ENCODE measurements around the gene ADAM19.
"Not testable (repeated sequence)": the region's sequence is repeated elsewhere in the genome, so short reads cannot be mapped to it uniquely, and the experiment has no call there.

Gene ADAM19

GRCh38 chr5:157496864-157497263, 78.7 kb downstream of the ADAM19 start:
- H3K4me2 ChIP-seq, result no peak overlapping the region
- no peaks in the 10 kb centered on the region for H3K27me3 ChIP-seq
- H3K9ac ChIP-seq, result no peak overlapping the region
- H3K4me3 ChIP-seq, result no peak overlapping the region
- H3K4me1 ChIP-seq, result peaks cover 27% of the 10 kb centered on the region
- H3K27ac ChIP-seq, result 0 out of 2 replicates have a peak overlapping the region, but pooled peaks have one; percentile 6
- H3K36me3 ChIP-seq, result no peaks in the 10 kb centered on the region
- H3K9me3 ChIP-seq, result no peaks in the 10 kb centered on the region
- no peaks in the 10 kb centered on the region for H4K20me1 ChIP-seq
- no peak for TF ChIP-seq Cebpa-rat (IDR thresholded peaks at IDR 0.05)

DNA sequence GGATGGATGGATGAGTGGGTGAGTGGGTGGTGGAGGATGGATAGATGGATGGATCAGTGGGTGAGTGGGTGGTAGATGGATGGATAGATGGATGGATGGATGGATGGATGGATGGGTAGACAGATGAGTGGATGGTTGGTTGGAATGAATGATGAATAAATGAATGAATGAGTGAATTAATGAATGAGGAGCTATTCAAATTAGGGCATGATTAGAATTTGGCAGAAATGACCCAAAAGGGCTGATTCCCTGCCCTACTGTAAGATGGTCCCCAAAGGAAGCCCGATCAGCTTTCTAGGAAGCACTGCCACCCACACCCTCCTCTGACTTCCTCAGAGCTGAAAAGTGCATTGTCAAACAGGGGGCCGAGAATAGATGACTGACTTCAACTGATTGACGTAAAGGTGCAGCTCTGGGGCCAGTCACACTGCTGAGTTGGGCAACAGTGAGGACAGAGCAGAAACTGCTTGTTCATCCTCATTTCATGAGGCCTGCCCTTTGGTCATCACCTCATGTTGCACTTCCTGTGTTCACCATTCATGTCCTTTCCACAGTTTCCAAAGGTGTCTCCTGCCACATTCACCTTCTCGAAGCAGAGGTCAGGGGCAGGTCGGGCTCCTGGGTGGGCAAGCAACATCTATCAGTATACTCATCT, 81.3 kb downstream of the ADAM19 start:
- H3K9me3 ChIP-seq, result no peaks in the 10 kb centered on the region
- H3K27me3 ChIP-seq, result no peaks in the 10 kb centered on the region
- H3K9ac ChIP-seq, result no peak overlapping the region
- TF ChIP-seq Cebpa-rat (IDR thresholded peaks at IDR 0.05), result no peak
- no peaks in the 10 kb centered on the region for H3K36me3 ChIP-seq
- no peak overlapping the region for H3K27ac ChIP-seq
- H4K20me1 ChIP-seq, result no peaks in the 10 kb centered on the region
- H3K4me3 ChIP-seq, result no peak overlapping the region
- no peak overlapping the region for H3K4me2 ChIP-seq
- H3K4me1 ChIP-seq, result 0 out of 2 replicates have a peak, but pooled peaks cover 1% of the 10 kb centered on the region

DNA sequence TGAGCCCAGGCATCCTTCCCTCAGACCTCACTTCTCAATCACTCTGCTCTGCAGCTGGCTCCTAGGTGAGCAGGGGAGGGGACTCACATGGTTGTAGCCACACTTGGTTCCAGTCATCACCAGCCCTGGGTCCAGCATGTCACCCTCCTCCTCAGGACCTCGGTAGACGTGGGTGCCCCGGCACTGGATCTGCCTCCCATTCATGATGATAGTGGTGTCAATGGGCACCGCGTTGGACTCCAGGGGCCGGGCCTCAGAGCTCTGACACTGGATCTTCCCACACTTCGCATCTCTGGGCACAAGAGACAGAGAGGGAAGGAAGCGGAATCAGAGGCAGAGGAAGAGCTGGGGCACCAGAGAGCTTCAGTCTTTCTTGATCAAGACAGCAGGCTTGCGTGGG, 82.7 kb downstream of the ADAM19 start:
- no peak for TF ChIP-seq Cebpa-rat (IDR thresholded peaks at IDR 0.05)
- H4K20me1 ChIP-seq, result no peaks in the 10 kb centered on the region
- H3K27ac ChIP-seq, result no peak overlapping the region
- no peak overlapping the region for H3K4me2 ChIP-seq
- H3K9me3 ChIP-seq, result no peaks in the 10 kb centered on the region
- peaks cover 2% of the 10 kb centered on the region; the same call in 1 of the 2 replicates for H3K4me1 ChIP-seq
- H3K9ac ChIP-seq, result no peak overlapping the region
- no peak overlapping the region for H3K4me3 ChIP-seq
- no peaks in the 10 kb centered on the region for H3K27me3 ChIP-seq
- no peaks in the 10 kb centered on the region for H3K36me3 ChIP-seq

- no peak for TF ChIP-seq Cebpa-rat (IDR thresholded peaks at IDR 0.05)
- H4K20me1 ChIP-seq, result no peaks in the 10 kb centered on the region
- H3K4me1 ChIP-seq, result peaks cover 16% of the 10 kb centered on the region
- H3K9me3 ChIP-seq, result no peaks in the 10 kb centered on the region
- H3K9ac ChIP-seq, result no peak overlapping the region
- no peak overlapping the region for H3K4me3 ChIP-seq
- no peaks in the 10 kb centered on the region for H3K27me3 ChIP-seq
- H3K27ac ChIP-seq, result no peak overlapping the region
- no peak overlapping the region for H3K4me2 ChIP-seq
- H3K36me3 ChIP-seq, result no peaks in the 10 kb centered on the region
Observed at GRCh38 chr5:157491471-157491995, 84.0 kb downstream of the ADAM19 start.

DNA sequence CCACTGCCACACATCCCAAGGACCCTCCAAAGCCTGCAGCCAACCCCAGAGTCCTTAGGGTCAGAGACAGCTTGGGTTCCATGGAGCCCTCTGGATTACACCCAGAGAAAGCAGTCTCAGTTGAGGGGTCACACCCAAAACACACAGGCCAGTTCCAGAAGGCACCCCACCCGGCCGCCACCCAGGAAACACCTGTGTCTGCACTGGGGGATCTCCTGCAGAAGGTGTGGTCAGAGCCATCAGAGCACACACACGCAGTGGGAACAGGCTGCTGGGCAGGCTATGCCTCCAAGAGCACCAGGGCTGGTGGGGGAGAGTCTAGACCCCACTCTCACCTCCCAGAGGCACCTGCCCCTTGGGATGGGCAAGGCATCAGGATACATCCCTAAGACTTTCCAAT, 88.2 kb downstream of the ADAM19 start:
- peak overlapping the region; percentile 60; the same call in 1 of the 2 replicates for H3K27ac ChIP-seq
- H3K4me3 ChIP-seq, result no peak overlapping the region
- peaks cover 42% of the 10 kb centered on the region for H3K4me1 ChIP-seq
- peak overlapping the region; percentile 81 for H3K4me2 ChIP-seq
- no peak for TF ChIP-seq Cebpa-rat (IDR thresholded peaks at IDR 0.05)
- H3K27me3 ChIP-seq, result no peaks in the 10 kb centered on the region
- H3K9ac ChIP-seq, result no peak overlapping the region
- no peaks in the 10 kb centered on the region for H3K9me3 ChIP-seq
- H4K20me1 ChIP-seq, result no peaks in the 10 kb centered on the region
- no peaks in the 10 kb centered on the region for H3K36me3 ChIP-seq

GRCh38 chr5:157486861-157487260, 88.7 kb downstream of the ADAM19 start:
- Histone ChIP-seq H3K9ac (no peak overlapping the region), H4K20me1 (no peaks in the 10 kb centered on the region), H3K4me1 (peaks cover 42% of the 10 kb centered on the region), H3K9me3 (no peaks in the 10 kb centered on the region), H3K4me2 (peak overlapping the region; percentile 81), H3K4me3 (no peak overlapping the region), H3K27ac (peak overlapping the region; percentile 60; the same call in 1 of the 2 replicates), H3K36me3 (no peaks in the 10 kb centered on the region), H3K27me3 (no peaks in the 10 kb centered on the region)
- TF ChIP-seq Cebpa-rat (IDR thresholded peaks at IDR 0.05), result no peak

DNA sequence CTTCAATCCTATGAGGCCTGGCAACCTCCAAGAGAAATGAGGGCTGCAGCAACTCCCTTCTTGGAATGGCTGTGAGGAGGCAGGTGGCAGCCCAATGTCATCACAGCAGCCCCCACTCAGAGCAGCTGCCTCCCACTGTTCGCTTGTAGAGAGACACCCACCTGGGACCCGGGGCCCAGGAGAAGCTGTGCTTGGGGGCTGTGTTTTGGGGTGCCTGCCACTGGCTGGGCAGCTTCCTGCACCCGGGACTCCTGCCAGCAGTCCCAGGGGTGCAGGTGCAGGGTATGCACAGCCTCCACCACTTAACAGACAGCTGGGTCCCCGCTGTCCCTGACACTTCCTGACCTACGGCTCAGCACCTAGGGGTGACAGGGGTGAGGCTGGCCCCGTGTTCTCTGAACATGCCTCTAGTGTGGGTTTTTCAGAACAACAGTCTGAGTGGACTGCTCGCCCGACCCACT, 89.3 kb downstream of the ADAM19 start:
- H3K27me3 ChIP-seq, result no peaks in the 10 kb centered on the region
- H3K4me1 ChIP-seq, result peaks cover 42% of the 10 kb centered on the region
- H3K4me2 ChIP-seq, result peak overlapping the region; percentile 81
- no peak overlapping the region for H3K4me3 ChIP-seq
- H3K36me3 ChIP-seq, result 0 out of 2 replicates have a peak, but pooled peaks cover 4% of the 10 kb centered on the region
- no peak for TF ChIP-seq Cebpa-rat (IDR thresholded peaks at IDR 0.05)
- no peaks in the 10 kb centered on the region for H3K9me3 ChIP-seq
- no peaks in the 10 kb centered on the region for H4K20me1 ChIP-seq
- peak overlapping the region; percentile 60; the same call in 1 of the 2 replicates for H3K27ac ChIP-seq
- H3K9ac ChIP-seq, result 0 out of 2 replicates have a peak overlapping the region, but pooled peaks have one; percentile 4

DNA sequence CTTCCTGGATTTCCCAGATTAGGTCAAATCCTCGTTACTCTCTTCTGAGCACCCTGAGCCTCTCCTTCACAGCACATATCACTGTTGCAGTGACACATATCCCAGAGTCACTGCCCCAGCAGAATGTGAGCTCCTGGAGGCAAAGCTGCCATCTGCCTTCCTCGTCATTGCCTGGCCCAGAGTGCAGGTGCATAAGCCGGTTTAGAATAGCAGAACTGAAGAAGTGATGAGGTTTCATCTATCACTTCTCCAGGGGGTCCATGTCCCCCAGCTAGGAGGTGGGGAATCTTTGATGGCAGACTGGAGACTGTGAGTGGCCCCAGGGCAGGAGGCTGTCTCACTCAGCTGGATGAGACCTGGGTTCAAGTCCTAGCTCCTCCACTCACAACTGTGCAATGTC, 89.8 kb downstream of the ADAM19 start:
- H3K27ac ChIP-seq, result peak overlapping the region; percentile 60; the same call in 1 of the 2 replicates
- peak overlapping the region; percentile 81 for H3K4me2 ChIP-seq
- no peaks in the 10 kb centered on the region for H3K27me3 ChIP-seq
- 0 out of 2 replicates have a peak overlapping the region, but pooled peaks have one; percentile 4 for H3K9ac ChIP-seq
- H3K36me3 ChIP-seq, result 0 out of 2 replicates have a peak, but pooled peaks cover 4% of the 10 kb centered on the region
- TF ChIP-seq Cebpa-rat (IDR thresholded peaks at IDR 0.05), result no peak
- H4K20me1 ChIP-seq, result no peaks in the 10 kb centered on the region
- H3K4me1 ChIP-seq, result peaks cover 42% of the 10 kb centered on the region
- no peaks in the 10 kb centered on the region for H3K9me3 ChIP-seq
- no peak overlapping the region for H3K4me3 ChIP-seq

GRCh38 chr5:157485340-157485739, 90.2 kb downstream of the ADAM19 start:
- Histone ChIP-seq H3K4me3 (no peak overlapping the region), H3K27me3 (no peaks in the 10 kb centered on the region), H3K4me2 (peak overlapping the region; percentile 81), H3K27ac (peak overlapping the region; percentile 28; the same call in 1 of the 2 replicates), H3K9ac (no peak overlapping the region), H4K20me1 (no peaks in the 10 kb centered on the region), H3K9me3 (no peaks in the 10 kb centered on the region), H3K36me3 (0 out of 2 replicates have a peak, but pooled peaks cover 4% of the 10 kb centered on the region), H3K4me1 (peaks cover 42% of the 10 kb centered on the region)
- TF ChIP-seq Cebpa-rat (IDR thresholded peaks at IDR 0.05), result no peak

DNA sequence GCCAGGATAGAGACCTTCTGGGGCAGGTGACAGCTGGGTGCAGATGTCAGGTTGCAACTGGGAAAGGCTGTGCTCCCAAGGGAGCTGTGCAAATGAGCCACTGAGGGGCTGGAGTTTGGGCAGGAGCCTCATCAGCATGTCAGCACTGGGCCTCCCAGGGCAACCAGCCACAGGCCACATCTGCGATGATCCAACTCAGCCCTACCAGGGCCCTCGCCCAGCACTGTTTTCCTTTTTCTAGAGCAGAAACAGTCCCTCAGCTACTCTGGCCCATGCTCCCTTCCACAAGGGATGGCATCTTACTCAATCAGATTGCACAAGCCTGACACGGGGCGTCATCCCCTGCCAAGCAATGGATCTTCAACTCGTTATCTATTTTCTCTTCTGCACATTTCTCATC, 90.8 kb downstream of the ADAM19 start:
- Histone ChIP-seq H3K4me1 (peaks cover 42% of the 10 kb centered on the region), H3K36me3 (0 out of 2 replicates have a peak, but pooled peaks cover 4% of the 10 kb centered on the region), H3K27me3 (no peaks in the 10 kb centered on the region), H3K27ac (peak overlapping the region; percentile 28), H3K4me2 (peak overlapping the region; percentile 81), H3K4me3 (no peak overlapping the region), H3K9me3 (no peaks in the 10 kb centered on the region), H3K9ac (no peak overlapping the region), H4K20me1 (no peaks in the 10 kb centered on the region)
- no peak for TF ChIP-seq Cebpa-rat (IDR thresholded peaks at IDR 0.05)

GRCh38 chr5:157482702-157483101, 92.9 kb downstream of the ADAM19 start:
- H3K27ac ChIP-seq, H3K36me3 ChIP-seq, H3K4me2 ChIP-seq, H3K4me3 ChIP-seq, H4K20me1 ChIP-seq, H3K9me3 ChIP-seq, H3K9ac ChIP-seq, H3K27me3 ChIP-seq: not testable (repeated sequence)
- peaks cover 42% of the 10 kb centered on the region for H3K4me1 ChIP-seq
